Suprapubic skin (tissue), 3 donors: ENCODE data around the gene GRID2.

Experiments used
- CTCF ChIP-seq, 2 donors: fragments of 200-600 bp in 1 of 2; fragments of 450-650 bp in 1 of 2; sonication (generic) in 1 of 2; IDR thresholded peaks; one replicate each; pipeline ENCODE4 v1.5.1; 2016 to 2019; ENCODE audit warnings: antibody characterized with exemption in 2 of 2, mild to moderate bottlenecking in 1 of 2, moderate library complexity in 1 of 2
- POLR2A ChIP-seq, 2 donors: fragments of 450-650 bp; IDR thresholded peaks; one replicate each; pipeline ENCODE4 v1.6.1; 2017; ENCODE audit warnings: antibody characterized with exemption in 2 of 2, mild to moderate bottlenecking in 2 of 2, moderate library complexity in 2 of 2

GRCh38 chr4:93646233-93646930, 1342.6 kb downstream of the GRID2 start:
- TF ChIP-seq CTCF (IDR thresholded peaks at IDR 0.05): no peak
- no peak for TF ChIP-seq POLR2A (IDR thresholded peaks at IDR 0.05)
